Activated T-cell treated with anti-CD3 and anti-CD28 coated beads, Interleukin-2, amount 50 U/mL, for 48 hours (primary cell): ENCODE data around the gene PCDH17.
A peak's percentile ranks its signal among the peaks of the same experiment; 100 is the strongest.

Source experiments
- DNase-seq, 2 experiments: peaks; one replicate each; pipeline ENCODE4 v3.0.0-alpha.2; 2020

Gene PCDH17, protein sequence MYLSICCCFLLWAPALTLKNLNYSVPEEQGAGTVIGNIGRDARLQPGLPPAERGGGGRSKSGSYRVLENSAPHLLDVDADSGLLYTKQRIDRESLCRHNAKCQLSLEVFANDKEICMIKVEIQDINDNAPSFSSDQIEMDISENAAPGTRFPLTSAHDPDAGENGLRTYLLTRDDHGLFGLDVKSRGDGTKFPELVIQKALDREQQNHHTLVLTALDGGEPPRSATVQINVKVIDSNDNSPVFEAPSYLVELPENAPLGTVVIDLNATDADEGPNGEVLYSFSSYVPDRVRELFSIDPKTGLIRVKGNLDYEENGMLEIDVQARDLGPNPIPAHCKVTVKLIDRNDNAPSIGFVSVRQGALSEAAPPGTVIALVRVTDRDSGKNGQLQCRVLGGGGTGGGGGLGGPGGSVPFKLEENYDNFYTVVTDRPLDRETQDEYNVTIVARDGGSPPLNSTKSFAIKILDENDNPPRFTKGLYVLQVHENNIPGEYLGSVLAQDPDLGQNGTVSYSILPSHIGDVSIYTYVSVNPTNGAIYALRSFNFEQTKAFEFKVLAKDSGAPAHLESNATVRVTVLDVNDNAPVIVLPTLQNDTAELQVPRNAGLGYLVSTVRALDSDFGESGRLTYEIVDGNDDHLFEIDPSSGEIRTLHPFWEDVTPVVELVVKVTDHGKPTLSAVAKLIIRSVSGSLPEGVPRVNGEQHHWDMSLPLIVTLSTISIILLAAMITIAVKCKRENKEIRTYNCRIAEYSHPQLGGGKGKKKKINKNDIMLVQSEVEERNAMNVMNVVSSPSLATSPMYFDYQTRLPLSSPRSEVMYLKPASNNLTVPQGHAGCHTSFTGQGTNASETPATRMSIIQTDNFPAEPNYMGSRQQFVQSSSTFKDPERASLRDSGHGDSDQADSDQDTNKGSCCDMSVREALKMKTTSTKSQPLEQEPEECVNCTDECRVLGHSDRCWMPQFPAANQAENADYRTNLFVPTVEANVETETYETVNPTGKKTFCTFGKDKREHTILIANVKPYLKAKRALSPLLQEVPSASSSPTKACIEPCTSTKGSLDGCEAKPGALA (N-terminal part only)

DNA sequence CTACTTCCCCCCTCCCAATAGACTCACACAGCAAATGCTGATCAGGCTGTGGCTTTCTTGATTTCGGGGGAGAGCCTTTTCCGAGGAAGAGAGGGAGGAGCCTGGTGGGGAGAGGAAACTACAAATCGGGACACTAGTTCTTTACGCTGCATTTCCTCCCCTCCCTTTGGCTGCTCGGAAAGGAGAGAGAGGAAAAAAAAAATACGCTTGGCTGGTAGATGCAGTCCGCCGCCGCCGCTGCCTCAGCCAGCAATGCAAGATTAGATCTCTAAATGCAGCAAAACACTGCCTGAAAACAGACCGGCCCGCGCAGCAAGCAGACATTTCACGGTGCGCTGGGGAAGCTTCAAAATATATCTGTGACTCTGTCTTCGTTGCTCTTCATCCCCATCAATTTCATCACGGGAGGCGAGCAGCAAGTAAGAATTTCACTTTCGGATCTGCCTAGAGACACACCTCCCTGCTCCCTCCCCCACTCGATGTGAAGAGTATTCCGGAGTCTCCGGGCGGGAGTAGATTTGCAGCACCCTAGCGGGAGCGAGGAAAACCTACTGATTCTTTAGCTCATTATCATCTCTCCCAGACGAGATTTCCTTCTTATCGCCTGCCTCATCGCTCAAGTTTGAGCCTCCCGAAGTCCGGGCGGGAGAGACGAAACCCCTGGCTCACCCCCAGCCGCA lies at the start of gene PCDH17:
TSS of gene PCDH17 (plus strand) at position 149 of the 680 bp plus-strand sequence. CDS start 803 bp downstream, outside the sequence.
- peak in 1 of 2 experiments; percentile 20 for DNase-seq

DNA sequence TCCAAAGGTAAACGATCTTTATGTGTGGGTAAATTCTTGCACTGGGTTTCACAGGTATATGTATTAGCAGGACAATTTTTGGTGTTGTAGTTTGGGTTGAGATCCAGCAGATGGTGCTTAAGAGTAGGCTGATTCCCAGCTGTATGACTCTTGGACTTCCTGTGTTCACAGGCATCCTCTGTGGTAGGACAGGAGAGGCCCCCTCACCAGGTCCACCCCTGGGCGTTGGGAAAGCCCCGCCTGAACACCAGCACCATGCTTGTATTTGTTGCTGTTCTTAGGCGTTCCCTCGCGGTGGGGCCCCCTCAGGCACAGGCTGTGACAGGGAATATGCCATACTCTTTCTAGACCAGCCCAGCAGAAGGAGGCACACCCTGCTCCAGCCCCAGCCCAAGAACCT lies 49.5 kb upstream of the PCDH17 start:
- no peak for DNase-seq

DNA sequence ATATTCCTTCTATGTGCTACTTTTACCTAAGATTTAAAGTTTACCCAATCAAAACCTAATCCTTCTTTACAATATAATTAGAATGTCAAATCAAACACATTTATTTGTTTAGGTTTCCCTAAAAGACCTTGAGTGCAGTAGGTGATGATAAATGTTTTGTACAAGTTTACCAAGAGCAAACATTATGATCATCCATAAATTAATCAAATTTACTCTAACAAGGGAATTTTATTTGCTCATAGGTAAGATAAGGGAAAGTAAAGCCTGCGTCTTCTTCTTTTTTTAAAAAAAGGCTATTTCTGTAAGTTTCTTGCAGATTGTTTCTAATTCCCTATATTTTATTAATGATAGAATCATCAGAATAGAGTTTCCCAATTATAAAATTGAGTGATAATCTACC lies 48.0 kb upstream of the PCDH17 start:
- DNase-seq, result no peak

DNA sequence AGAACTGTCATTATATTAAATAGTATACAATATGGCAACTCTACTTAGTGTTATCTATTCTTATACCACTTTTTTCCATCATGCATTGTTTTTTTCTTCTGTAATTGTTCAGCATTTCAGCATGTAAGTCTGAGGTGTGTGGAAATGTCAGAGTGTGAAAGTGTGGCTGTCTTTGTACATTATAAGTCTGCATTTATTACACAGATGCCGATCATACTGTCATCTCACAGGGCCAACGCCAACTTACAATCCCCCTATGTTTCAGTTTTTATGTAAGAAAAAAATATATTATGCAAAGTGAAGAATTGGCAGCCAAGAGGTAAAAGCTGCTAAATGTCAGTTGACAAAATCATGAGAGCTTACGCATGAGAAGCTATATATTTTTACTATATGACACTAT lies 42.9 kb upstream of the PCDH17 start:
- no peak for DNase-seq

DNA sequence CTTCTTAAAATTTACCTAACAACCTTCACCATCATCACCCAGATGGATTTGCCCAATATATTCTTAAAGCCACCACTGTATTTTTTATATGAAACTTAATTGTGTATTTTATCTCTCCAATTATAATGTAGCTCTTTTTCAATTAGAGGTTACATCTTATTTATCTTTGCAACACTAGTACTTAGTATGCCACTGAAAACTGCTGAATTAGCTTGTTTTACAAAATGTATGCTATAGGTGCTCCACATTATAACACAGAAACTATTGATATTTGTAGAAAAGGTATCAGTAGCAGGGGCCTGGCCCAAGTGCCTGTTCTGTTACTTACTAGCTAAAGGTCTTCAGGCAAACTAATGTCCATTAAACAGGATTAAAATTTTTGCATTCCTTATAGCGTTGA lies 35.8 kb upstream of the PCDH17 start:
- no peak for DNase-seq

DNA sequence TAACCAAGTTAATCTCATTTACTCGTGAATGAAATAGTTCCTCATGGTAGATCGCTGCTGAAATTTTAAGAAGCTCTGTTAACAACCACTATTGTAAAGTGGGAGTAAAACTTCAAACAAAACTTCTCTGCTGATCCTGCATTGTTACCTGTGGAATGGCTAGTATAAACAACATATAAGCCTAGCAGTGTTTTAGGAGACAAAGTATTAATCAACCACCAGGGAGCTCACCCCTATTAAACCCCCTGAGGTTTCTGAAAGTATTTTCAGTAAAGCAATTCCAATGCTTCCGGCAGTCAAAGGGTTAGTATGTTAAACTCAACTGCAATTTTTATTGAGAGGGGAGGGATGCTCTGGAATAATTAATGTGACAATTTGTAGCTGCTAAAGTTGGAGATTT lies 30.0 kb upstream of the PCDH17 start:
- no peak for DNase-seq

DNA sequence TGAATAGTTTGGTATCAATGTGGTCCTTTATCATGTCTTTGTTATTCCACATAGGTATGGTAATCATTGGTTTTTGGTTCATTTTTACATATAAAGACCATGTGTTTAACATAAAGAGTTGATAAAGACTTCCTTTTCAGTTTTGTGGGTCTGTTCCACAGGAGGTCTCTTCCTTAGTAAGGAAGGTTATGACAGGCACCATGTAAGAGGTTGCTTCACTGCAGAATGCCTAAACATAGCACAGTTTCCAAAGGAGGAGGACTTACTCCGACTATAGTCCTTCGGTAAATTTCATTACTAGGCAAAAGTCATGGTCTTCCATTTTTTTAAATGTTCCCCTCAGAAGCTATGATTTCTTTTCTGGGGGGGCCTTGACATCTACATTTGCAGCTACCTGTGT lies 27.1 kb upstream of the PCDH17 start:
- no peak for DNase-seq

DNA sequence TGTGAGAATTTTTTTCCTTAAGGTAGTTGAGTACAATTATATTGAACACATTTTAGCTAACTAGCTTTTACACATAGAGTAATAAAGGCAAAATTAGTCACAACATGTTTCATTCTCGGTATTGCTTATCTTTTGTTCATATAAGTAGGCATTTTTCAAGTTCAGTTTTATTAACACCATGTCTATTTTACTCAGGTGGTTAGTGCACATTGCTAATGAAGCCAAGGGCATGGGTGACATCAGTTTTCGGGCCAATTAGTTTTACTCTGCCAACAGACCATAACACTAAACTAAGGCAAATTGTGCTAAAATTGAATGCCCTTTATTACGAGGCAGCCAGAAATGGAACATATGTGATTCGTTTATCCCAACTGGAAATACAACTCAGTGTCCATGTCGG lies 19.6 kb upstream of the PCDH17 start:
- DNase-seq, result no peak

DNA sequence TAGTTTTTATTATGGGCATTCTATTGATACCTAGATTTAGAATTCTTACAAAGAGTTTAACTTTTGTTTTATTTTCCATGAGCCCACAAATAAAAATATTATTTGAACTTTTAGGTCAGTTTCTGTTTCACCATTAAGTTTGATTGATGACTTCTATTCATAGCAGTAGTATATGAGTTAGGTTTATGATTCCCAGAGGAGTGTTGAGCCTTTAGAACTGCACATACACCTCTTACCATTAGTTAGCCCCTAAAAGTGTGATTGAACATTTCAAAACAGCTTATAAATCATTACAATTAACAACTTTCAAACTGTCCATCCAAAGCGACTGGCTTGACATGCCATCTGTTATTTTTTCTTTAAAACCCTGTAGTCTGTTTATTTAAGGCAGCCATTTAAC lies 19.0 kb upstream of the PCDH17 start:
- no peak for DNase-seq

DNA sequence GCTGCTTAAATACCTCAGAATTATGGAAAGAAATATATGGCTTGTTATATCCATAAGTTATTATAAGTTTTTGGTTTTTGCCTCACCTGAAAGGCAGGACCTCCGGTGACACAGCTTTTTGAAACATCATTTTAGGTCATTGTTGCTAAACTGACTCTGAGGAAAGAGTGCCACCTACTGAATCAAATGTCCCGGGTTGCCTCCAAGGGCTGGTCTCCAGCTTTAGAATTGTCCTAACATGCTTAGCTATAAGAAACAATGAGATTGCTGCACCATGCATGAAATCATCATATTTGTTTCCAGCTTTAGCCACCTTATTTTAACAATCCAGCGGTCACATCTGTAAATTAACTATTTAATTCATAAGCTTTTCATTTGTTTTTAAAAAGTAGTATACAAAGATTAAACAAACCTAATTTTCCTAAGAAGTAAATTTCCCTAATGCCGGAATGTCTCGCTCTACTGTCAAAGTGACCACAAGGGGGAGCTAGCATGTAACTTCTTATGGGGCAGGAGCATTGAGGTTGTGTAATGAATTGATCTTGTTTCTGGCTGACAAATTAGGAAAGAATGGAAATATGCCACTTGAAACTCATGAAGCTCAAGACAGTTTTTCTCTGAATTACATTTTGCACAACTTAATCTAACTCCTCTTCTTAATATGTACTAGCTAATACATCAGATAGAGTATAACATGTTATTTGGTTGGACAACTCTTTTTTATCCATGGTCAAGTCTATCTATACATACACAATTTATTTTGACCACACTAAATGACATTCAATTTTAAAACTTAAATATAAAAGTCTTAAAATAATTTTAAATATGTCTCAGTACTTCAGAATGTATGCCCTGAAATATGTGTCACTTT lies 6.7 kb upstream of the PCDH17 start:
- DNase-seq, result no peak

DNA sequence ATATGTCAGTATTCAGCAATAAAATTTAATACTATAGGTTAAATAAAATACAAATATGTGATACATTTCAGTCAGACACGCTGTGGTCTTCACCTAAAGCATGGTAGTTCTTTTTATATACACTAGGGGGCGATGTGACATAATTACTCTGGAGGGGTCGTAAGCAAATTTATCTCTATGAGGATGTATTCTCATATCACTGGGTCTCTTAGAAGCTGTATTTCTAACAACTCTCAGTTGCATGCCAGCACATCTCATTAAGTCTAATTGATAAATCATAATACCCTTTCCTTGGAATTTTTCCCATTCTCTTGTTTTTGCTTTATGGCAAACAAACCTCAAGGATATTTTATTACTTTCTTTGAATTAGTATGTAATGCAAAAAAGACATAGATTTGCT lies 3.9 kb upstream of the PCDH17 start:
- no peak for DNase-seq

DNA sequence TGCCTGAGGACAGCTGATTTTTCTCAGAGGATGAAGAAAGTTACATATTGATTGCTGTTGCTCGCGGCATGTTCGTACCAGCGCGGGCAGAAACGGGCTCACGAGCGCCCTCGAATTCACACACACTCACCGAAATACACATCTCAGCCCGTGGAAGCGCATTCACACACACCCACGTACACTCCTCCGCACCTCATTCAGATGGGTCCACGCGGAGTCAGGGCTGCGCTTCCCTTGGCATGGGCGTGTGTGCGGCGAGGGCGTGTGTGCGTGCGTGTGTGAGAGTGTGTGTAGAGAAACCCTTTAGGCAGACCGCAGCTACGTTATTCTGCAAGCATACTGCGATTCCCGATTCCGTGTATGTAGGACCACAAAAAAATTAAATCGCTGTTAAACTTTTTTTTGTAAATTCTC lies 2.1 kb upstream of the PCDH17 start:
- no peak for DNase-seq

DNA sequence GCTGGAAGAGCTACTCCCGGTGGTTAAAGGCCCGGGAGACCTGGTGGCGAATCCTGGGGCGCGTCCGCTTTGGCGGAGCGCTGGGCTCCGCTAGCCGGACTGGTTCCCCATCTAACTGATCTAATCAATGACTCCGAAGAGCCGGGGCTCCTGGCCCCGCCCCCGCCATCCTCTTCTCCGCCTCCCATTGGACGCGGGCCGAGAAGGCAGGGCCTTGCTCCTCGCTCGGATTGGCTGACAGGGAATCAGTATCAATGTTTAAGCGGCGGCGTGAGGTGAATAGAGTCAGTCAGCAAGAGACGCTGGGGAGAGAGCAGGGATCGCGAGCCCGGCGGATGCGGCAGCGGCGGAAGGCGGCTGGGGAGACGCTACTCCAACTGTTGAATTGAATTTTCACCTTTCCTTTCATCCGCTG lies 1.7 kb upstream of the PCDH17 start:
- DNase-seq, result peak; percentile 66

DNA sequence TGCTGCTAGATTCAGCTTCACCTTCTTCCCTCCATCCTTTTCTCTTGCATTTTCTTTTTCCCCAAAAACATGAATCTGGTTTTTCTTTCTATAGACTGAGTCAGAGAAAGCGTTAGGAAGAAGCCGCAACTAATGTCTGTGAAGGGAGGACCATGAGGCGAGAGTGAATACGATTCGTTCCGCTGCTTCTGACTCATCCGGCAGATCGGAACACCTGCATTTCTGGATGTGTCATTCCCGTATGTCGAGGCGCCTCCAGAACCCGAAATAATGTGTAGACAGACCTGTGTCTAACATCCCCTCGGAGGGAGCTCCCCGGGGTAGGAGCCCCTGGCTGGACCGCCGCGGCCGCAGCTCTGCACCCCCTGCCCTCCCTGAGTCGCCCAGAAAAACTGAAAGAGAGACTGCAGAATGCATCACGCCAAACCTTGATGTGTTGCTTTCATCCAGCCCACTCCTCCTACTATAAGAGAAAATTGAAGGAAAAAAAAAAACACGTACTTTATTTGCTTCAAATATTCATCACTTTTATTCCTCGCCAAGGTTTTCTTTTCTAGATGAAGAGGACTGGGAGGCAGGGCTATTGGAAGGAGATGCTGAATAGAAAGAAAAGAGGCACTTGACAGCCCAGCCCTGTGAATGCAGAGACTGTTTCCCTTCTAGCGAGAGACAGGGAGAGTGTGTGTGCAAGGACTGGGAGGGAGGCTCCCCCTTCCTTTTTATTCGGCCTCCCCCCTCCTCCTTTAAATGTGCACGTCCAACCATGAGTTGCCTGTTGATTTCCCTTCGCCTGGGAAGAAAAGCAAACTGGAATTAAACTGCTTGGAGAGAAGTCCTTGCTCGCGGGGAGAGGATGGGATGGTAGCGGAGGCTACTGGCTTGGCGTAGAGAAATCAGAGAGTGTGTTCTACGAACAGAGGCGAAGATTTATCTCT lies 616 bp upstream of the PCDH17 start:
- DNase-seq, result peak; percentile 20 to 21

DNA sequence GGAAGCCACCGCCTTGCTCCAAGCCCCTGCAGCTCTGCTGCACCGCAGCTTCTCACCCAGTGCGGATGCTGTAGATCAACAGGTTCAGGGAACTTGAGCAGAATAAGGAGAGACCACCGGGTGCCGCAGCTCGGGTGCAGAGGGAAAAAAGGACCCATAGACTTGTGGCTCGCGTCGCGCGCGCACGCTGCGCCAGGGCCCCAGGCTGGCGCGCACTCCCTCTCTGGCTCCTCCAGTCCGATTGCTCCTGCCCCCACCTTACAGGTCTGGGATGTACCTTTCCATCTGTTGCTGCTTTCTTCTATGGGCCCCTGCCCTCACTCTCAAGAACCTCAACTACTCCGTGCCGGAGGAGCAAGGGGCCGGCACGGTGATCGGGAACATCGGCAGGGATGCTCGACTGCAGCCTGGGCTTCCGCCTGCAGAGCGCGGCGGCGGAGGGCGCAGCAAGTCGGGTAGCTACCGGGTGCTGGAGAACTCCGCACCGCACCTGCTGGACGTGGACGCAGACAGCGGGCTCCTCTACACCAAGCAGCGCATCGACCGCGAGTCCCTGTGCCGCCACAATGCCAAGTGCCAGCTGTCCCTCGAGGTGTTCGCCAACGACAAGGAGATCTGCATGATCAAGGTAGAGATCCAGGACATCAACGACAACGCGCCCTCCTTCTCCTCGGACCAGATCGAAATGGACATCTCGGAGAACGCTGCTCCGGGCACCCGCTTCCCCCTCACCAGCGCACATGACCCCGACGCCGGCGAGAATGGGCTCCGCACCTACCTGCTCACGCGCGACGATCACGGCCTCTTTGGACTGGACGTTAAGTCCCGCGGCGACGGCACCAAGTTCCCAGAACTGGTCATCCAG lies 964 bp downstream of the PCDH17 start:
- peak in 1 of 2 experiments; percentile 18 for DNase-seq

DNA sequence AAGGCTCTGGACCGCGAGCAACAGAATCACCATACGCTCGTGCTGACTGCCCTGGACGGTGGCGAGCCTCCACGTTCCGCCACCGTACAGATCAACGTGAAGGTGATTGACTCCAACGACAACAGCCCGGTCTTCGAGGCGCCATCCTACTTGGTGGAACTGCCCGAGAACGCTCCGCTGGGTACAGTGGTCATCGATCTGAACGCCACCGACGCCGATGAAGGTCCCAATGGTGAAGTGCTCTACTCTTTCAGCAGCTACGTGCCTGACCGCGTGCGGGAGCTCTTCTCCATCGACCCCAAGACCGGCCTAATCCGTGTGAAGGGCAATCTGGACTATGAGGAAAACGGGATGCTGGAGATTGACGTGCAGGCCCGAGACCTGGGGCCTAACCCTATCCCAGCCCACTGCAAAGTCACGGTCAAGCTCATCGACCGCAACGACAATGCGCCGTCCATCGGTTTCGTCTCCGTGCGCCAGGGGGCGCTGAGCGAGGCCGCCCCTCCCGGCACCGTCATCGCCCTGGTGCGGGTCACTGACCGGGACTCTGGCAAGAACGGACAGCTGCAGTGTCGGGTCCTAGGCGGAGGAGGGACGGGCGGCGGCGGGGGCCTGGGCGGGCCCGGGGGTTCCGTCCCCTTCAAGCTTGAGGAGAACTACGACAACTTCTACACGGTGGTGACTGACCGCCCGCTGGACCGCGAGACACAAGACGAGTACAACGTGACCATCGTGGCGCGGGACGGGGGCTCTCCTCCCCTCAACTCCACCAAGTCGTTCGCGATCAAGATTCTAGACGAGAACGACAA lies 1.8 kb downstream of the PCDH17 start:
- no peak for DNase-seq

DNA sequence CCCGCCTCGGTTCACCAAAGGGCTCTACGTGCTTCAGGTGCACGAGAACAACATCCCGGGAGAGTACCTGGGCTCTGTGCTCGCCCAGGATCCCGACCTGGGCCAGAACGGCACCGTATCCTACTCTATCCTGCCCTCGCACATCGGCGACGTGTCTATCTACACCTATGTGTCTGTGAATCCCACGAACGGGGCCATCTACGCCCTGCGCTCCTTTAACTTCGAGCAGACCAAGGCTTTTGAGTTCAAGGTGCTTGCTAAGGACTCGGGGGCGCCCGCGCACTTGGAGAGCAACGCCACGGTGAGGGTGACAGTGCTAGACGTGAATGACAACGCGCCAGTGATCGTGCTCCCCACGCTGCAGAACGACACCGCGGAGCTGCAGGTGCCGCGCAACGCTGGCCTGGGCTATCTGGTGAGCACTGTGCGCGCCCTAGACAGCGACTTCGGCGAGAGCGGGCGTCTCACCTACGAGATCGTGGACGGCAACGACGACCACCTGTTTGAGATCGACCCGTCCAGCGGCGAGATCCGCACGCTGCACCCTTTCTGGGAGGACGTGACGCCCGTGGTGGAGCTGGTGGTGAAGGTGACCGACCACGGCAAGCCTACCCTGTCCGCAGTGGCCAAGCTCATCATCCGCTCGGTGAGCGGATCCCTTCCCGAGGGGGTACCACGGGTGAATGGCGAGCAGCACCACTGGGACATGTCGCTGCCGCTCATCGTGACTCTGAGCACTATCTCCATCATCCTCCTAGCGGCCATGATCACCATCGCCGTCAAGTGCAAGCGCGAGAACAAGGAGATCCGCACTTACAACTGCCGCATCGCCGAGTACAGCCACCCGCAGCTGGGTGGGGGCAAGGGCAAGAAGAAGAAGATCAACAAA lies 2.6 kb downstream of the PCDH17 start:
- DNase-seq, result peak in 1 of 2 experiments; percentile 20

DNA sequence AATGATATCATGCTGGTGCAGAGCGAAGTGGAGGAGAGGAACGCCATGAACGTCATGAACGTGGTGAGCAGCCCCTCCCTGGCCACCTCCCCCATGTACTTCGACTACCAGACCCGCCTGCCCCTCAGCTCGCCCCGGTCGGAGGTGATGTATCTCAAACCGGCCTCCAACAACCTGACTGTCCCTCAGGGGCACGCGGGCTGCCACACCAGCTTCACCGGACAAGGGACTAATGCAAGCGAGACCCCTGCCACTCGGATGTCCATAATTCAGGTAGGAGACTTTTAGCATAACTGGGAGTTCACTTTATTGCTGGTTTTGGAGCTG lies 3.3 kb downstream of the PCDH17 start:
- DNase-seq, result peak in 1 of 2 experiments; percentile 17
